DND-41 (cell line): Measurements from ENCODE around the gene SH2D3C.

ENCODE experiments used
- ATAC-seq: fragments of 200-7000 bp; cut with Tn5 transposase; 3 replicates; pipeline ENCODE4 v1.9.1; 2021; ENCODE audit warnings: low read depth; ENCODE audit not compliant: insufficient read depth
- DNase-seq: peaks from one replicate; pipeline ENCODE4 v3.0.0-alpha.2; 2020
- H2AFZ ChIP-seq: 2 replicates; pipeline ENCODE4 v1.6.0; 2012; ENCODE audit warnings: low read depth, low read length
- H3K27ac ChIP-seq: 2 replicates; pipeline ENCODE4 v1.5.1; 2012; ENCODE audit warnings: low read length, inconsistent platforms
- H3K27me3 ChIP-seq: fragments of 200-600 bp; sonication (generic); 2 replicates; pipeline ENCODE4 v1.6.0; 2012; ENCODE audit warnings: low read length, mild to moderate bottlenecking, inconsistent platforms; ENCODE audit not compliant: insufficient read depth, poor library complexity
- H3K36me3 ChIP-seq: 2 replicates; pipeline ENCODE4 v1.5.1; 2012; ENCODE audit warnings: low read length, inconsistent platforms; ENCODE audit not compliant: insufficient read depth
- H3K4me1 ChIP-seq: 2 replicates; pipeline ENCODE4 v1.5.1; 2012; ENCODE audit warnings: mild to moderate bottlenecking, low read length; ENCODE audit not compliant: insufficient read depth
- H3K4me2 ChIP-seq: 2 replicates; pipeline ENCODE4 v1.6.0; 2012; ENCODE audit warnings: mild to moderate bottlenecking, moderate library complexity, low read length, inconsistent platforms; ENCODE audit not compliant: insufficient read depth
- H3K4me3 ChIP-seq, 2 experiments: fragments of 200-600 bp in 1 of 2; shearing (Covaris generic) in 1 of 2; 2 replicates each; pipeline ENCODE4 v1.5.1; 2012 to 2016; ENCODE audit warnings: inconsistent platforms in 2 of 2, low read length in 2 of 2, mild to moderate bottlenecking in 2 of 2, low read depth in 1 of 2, moderate library complexity in 1 of 2
- H3K79me2 ChIP-seq: 2 replicates; pipeline ENCODE4 v1.6.0; 2012; ENCODE audit warnings: low read length, inconsistent platforms; ENCODE audit not compliant: insufficient read depth
- H3K9ac ChIP-seq: 2 replicates; pipeline ENCODE4 v1.6.0; 2012; ENCODE audit warnings: low read depth, mild to moderate bottlenecking, inconsistent platforms, low read length, moderate library complexity
- H3K9me3 ChIP-seq: 2 replicates; pipeline ENCODE4 v1.5.1; 2012; ENCODE audit warnings: low read length, moderate library complexity, mild to moderate bottlenecking, inconsistent platforms; ENCODE audit not compliant: insufficient read depth, severe bottlenecking
- H4K20me1 ChIP-seq: 2 replicates; pipeline ENCODE4 v1.6.0; 2012; ENCODE audit warnings: low read length; ENCODE audit not compliant: insufficient read depth
- CTCF ChIP-seq: IDR thresholded peaks from 2 replicates; pipeline ENCODE4 v1.5.1; 2012; ENCODE audit warnings: borderline replicate concordance, low read length, moderate library complexity, mild to moderate bottlenecking; ENCODE audit not compliant: poor library complexity, severe bottlenecking; ENCODE audit errors: extremely low read depth
- EZH2 ChIP-seq: IDR thresholded peaks from 3 replicates; pipeline ENCODE4 v1.6.1; 2012; ENCODE audit warnings: borderline replicate concordance, low read depth, mild to moderate bottlenecking, moderate library complexity, low read length, inconsistent platforms; ENCODE audit not compliant: severe bottlenecking

Gene SH2D3C

GRCh38 chr9:127771570-127772189 lies 6.8 kb downstream of the SH2D3C start:
- ATAC-seq (no peak), DNase-seq (no peak)
- Histone ChIP-seq H3K27me3 (no peaks in the 10 kb centered on the region), H3K4me1 (peaks cover 43% of the 10 kb centered on the region), H3K36me3 (no peaks in the 10 kb centered on the region; the same call in 1 of the 2 replicates), H3K9me3 (no peaks in the 10 kb centered on the region), H4K20me1 (no peaks in the 10 kb centered on the region), H3K4me2 (peak overlapping the region; percentile 81), H2AFZ (no peak overlapping the region), H3K79me2 (peaks cover 3% of the 10 kb centered on the region), H3K4me3 (peak overlapping the region in 1 of 2 experiments; percentile 44; a peak in 2 of 4 replicates), H3K9ac (no peak overlapping the region), H3K27ac (peak overlapping the region; percentile 15; the same call in 1 of the 2 replicates)
- TF ChIP-seq CTCF (no peak), EZH2 (no peak)

- no peaks in the 10 kb centered on the region for H3K27me3 ChIP-seq
- 0 out of 2 replicates have a peak overlapping the region, but pooled peaks have one; percentile 14 for H3K27ac ChIP-seq
- H3K4me1 ChIP-seq, result peaks cover 37% of the 10 kb centered on the region
- H3K79me2 ChIP-seq, result no peaks in the 10 kb centered on the region
- H4K20me1 ChIP-seq, result no peaks in the 10 kb centered on the region
- no peak for TF ChIP-seq EZH2
- TF ChIP-seq CTCF, result no peak
- peak; percentile 97 for DNase-seq
- no peaks in the 10 kb centered on the region for H3K36me3 ChIP-seq
- H3K9me3 ChIP-seq, result no peaks in the 10 kb centered on the region
- peak; percentile 94 for ATAC-seq
- peak overlapping the region in 1 of 2 experiments; percentile 55; a peak in 2 of 4 replicates for H3K4me3 ChIP-seq
- peak overlapping the region; percentile 31; the same call in 1 of the 2 replicates for H2AFZ ChIP-seq
- peak overlapping the region; percentile 81 for H3K4me2 ChIP-seq
- peak overlapping the region; percentile 45; the same call in 1 of the 2 replicates for H3K9ac ChIP-seq
Measured at GRCh38 chr9:127770905-127771569, 7.4 kb downstream of the SH2D3C start.

GRCh38 chr9:127770583-127770904 lies 7.9 kb downstream of the SH2D3C start:
- TF ChIP-seq EZH2 (no peak), CTCF (no peak)
- no peaks in the 10 kb centered on the region for H3K27me3 ChIP-seq
- DNase-seq (no peak), ATAC-seq (no peak)
- peak overlapping the region; percentile 81 for H3K4me2 ChIP-seq
- H4K20me1 ChIP-seq, result no peaks in the 10 kb centered on the region
- H2AFZ ChIP-seq, result no peak overlapping the region
- peak overlapping the region in 1 of 2 experiments; percentile 55; a peak in 2 of 4 replicates for H3K4me3 ChIP-seq
- no peaks in the 10 kb centered on the region for H3K9me3 ChIP-seq
- H3K79me2 ChIP-seq, result no peaks in the 10 kb centered on the region
- H3K36me3 ChIP-seq, result no peaks in the 10 kb centered on the region
- peaks cover 32% of the 10 kb centered on the region for H3K4me1 ChIP-seq
- H3K27ac ChIP-seq, result peak overlapping the region; percentile 14; the same call in 1 of the 2 replicates
- peak overlapping the region; percentile 45; the same call in 1 of the 2 replicates for H3K9ac ChIP-seq
